Activated B cell treated with CpG ODN at 0.5 μM for 24 hours (primary cell): ENCODE measurements around the gene CAT. TPM values are rescaled to one million over a fixed set of nuclear protein-coding genes. Genes with fewer than 3 reads are reported as not detected.

Experiments
- ATAC-seq: fragments of 200-7000 bp; cut with Tn5 transposase; one replicate; pipeline ENCODE4 v1.10.0; 2021; ENCODE audit warnings: low read depth, mild to moderate bottlenecking, moderate library complexity
- CTCF ChIA-PET: fragments of 350-600 bp; sonication (Branson Sonifier 250); formaldehyde crosslinking; loops from one replicate; lab custom pipeline; 2021; ENCODE audit warnings: antibody characterized with exemption; lab: Charles Lee
- POLR2A ChIA-PET: fragments of 350-600 bp; sonication (Branson Sonifier 250); formaldehyde crosslinking; loops from one replicate; lab custom pipeline; 2021; ENCODE audit warnings: antibody characterized with exemption; lab: Charles Lee
- DNase-seq: peaks from one replicate; pipeline ENCODE4 v3.0.0; 2022
- H3K27ac Mint-ChIP-seq: one replicate; pipeline ENCODE4 v1.8.0; 2020; ENCODE audit warnings: mixed read lengths
- H3K27me3 Mint-ChIP-seq: one replicate; pipeline ENCODE4 v1.8.0; 2021; ENCODE audit warnings: mixed read lengths
- H3K36me3 Mint-ChIP-seq: one replicate; pipeline ENCODE4 v1.8.0; 2021; ENCODE audit warnings: low read depth, mixed read lengths
- H3K4me1 Mint-ChIP-seq: one replicate; pipeline ENCODE4 v1.8.0; 2021; ENCODE audit warnings: mixed read lengths
- H3K4me3 Mint-ChIP-seq: one replicate; pipeline ENCODE4 v1.8.0; 2020; ENCODE audit warnings: mild to moderate bottlenecking, mixed read lengths
- H3K9me3 Mint-ChIP-seq: one replicate; pipeline ENCODE4 v1.8.0; 2020; ENCODE audit warnings: mixed read lengths
- CTCF ChIP-seq: fragments of 200-600 bp; IDR thresholded peaks from one replicate; pipeline ENCODE4 v1.8.0; 2022; ENCODE audit warnings: antibody characterized with exemption, mild to moderate bottlenecking
- intact Hi-C: fragments of 100-400 bp; cut with micrococcal nuclease; formaldehyde crosslinking; loops from one replicate; pipeline ENCODE4 v1.15.1; 2024
- total RNA-seq: library from RNA; stranded (reverse); gene quantifications from 2 replicates; pipeline ENCODE4 v1.2.3, GENCODE V29; 2022

Gene CAT
- total RNA-seq, 1 donor from 2014 or later = 81.2 TPM

- TF ChIP-seq CTCF = no peak
- no peak for ATAC-seq
- no peak overlapping the region for H3K27ac Mint-ChIP-seq
- ChIA-PET CTCF (no interaction called here), POLR2A (no interaction called here)
- peaks cover 5% of the 10 kb centered on the region for H3K9me3 Mint-ChIP-seq
- no peaks in the 10 kb centered on the region for H3K36me3 Mint-ChIP-seq
- DNase-seq = no peak
- peaks cover 18% of the 10 kb centered on the region for H3K27me3 Mint-ChIP-seq
- no peak overlapping the region for H3K4me3 Mint-ChIP-seq
- H3K4me1 Mint-ChIP-seq = peaks cover 3% of the 10 kb centered on the region
- intact Hi-C loops = no loop called here
Measured at GRCh38 chr11:34407121-34407813, 31.5 kb upstream of the CAT start.

- peaks cover 22% of the 10 kb centered on the region for H3K27me3 Mint-ChIP-seq
- H3K4me3 Mint-ChIP-seq = no peak overlapping the region
- H3K9me3 Mint-ChIP-seq = peaks cover 15% of the 10 kb centered on the region
- DNase-seq (no peak), ATAC-seq (no peak)
- ChIA-PET POLR2A (interaction anchor here (1.0 kb wide), 1 partner anchor 40 kb away, joined by 3 read pairs; no protein-coding TSS in a partner anchor), CTCF (no interaction called here)
- TF ChIP-seq CTCF = no peak
- peaks cover 5% of the 10 kb centered on the region for H3K36me3 Mint-ChIP-seq
- intact Hi-C loops = no loop called here
- no peak overlapping the region for H3K27ac Mint-ChIP-seq
- peaks cover 3% of the 10 kb centered on the region for H3K4me1 Mint-ChIP-seq
Measured at GRCh38 chr11:34408580-34409172, 30.1 kb upstream of the CAT start.

- no peak overlapping the region for H3K4me3 Mint-ChIP-seq
- peaks cover 22% of the 10 kb centered on the region for H3K27me3 Mint-ChIP-seq
- ChIA-PET POLR2A (no interaction called here), CTCF (no interaction called here)
- no peak for TF ChIP-seq CTCF
- H3K27ac Mint-ChIP-seq = no peak overlapping the region
- no peak for DNase-seq
- H3K9me3 Mint-ChIP-seq = peaks cover 15% of the 10 kb centered on the region
- ATAC-seq = no peak
- intact Hi-C loops = no loop called here
- no peaks in the 10 kb centered on the region for H3K4me1 Mint-ChIP-seq
- peaks cover 5% of the 10 kb centered on the region for H3K36me3 Mint-ChIP-seq
Measured at GRCh38 chr11:34411111-34411510, 27.6 kb upstream of the CAT start.

GRCh38 chr11:34411791-34412190 lies 26.9 kb upstream of the CAT start:
- Mint-ChIP-seq H3K4me3 (no peak overlapping the region), H3K27ac (no peak overlapping the region), H3K9me3 (peaks cover 15% of the 10 kb centered on the region), H3K4me1 (no peaks in the 10 kb centered on the region), H3K27me3 (peaks cover 17% of the 10 kb centered on the region), H3K36me3 (peaks cover 5% of the 10 kb centered on the region)
- CTCF ChIA-PET = no interaction called here
- ATAC-seq (no peak), DNase-seq (no peak)
- TF ChIP-seq CTCF = no peak
- intact Hi-C loops = no loop called here
- POLR2A ChIA-PET = no interaction called here

- no peak overlapping the region for H3K4me3 Mint-ChIP-seq
- ChIA-PET POLR2A (no interaction called here), CTCF (no interaction called here)
- ATAC-seq (no peak), DNase-seq (no peak)
- peaks cover 5% of the 10 kb centered on the region for H3K36me3 Mint-ChIP-seq
- peaks cover 18% of the 10 kb centered on the region for H3K27me3 Mint-ChIP-seq
- intact Hi-C loops = no loop called here
- no peak for TF ChIP-seq CTCF
- H3K27ac Mint-ChIP-seq = no peak overlapping the region
- H3K4me1 Mint-ChIP-seq = no peaks in the 10 kb centered on the region
- H3K9me3 Mint-ChIP-seq = peaks cover 15% of the 10 kb centered on the region
Measured at GRCh38 chr11:34413263-34413662, 25.5 kb upstream of the CAT start.
